BLaER1 (cell line): Measurements from ENCODE around the gene PLPPR5.
"Not testable (repeated sequence)": the region's sequence is repeated elsewhere in the genome, so short reads cannot be mapped to it uniquely, and the experiment has no call there.

Source experiments
- H3K27ac ChIP-seq: shearing (Covaris generic); formaldehyde crosslinking; 2 replicates; pipeline ENCODE4 v1.8.1; 2022
- H3K27me3 ChIP-seq: shearing (Covaris generic); formaldehyde crosslinking; 2 replicates; pipeline ENCODE4 v1.8.1; 2022
- H3K36me3 ChIP-seq: shearing (Covaris generic); formaldehyde crosslinking; 2 replicates; pipeline ENCODE4 v1.8.1; 2022
- H3K4me1 ChIP-seq: shearing (Covaris generic); formaldehyde crosslinking; 2 replicates; pipeline ENCODE4 v1.8.1; 2022
- H3K4me2 ChIP-seq: shearing (Covaris generic); formaldehyde crosslinking; 2 replicates; pipeline ENCODE4 v1.8.1; 2022
- H3K4me3 ChIP-seq: shearing (Covaris generic); formaldehyde crosslinking; 2 replicates; pipeline ENCODE4 v1.8.1; 2022
- H3K9ac ChIP-seq: shearing (Covaris generic); formaldehyde crosslinking; 2 replicates; pipeline ENCODE4 v1.8.1; 2022
- H3K9me3 ChIP-seq: shearing (Covaris generic); formaldehyde crosslinking; 2 replicates; pipeline ENCODE4 v1.8.1; 2022
- H4K20me1 ChIP-seq: shearing (Covaris generic); formaldehyde crosslinking; 2 replicates; pipeline ENCODE4 v1.8.1; 2022
- Cebpa-rat ChIP-seq: shearing (Covaris generic); IDR thresholded peaks from 2 replicates; pipeline ENCODE4 v1.8.1; 2022

Gene PLPPR5

DNA sequence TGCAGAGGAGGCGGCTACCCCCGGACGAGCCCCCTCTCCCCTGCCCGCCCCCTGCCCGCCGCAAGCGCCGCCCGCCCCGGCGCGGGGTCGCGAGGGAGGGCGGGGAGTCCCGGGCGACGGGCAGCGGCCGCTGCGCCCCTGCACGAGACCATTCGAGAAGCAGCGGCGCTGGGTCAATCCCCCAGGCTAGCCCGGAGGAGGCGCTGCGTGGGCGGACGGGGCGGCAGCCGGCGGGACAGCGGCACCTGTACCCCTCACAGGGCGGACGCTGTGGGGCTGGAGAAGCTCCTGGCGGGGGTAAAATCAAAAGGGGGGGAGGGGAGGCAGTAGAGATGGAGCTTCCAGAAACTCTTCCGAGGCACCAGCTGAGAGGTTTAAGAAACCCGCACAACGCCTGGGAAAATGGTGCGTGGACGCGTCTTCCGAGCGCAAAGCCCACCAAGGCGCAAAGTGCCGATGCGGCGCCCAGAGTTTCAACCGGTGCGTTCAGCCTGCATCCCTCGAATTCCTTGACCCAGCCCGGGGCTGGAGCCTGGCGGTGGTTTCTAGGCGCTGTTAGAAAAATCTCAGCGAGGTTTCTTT lies at the start of gene PLPPR5:
PLPPR5 (minus strand) TSS at position 1 of the 582 bp plus-strand sequence. CDS start 190 bp downstream, outside the sequence.
- TF ChIP-seq Cebpa-rat, result no peak
- H3K27me3 ChIP-seq, result no peaks in the 10 kb centered on the region
- no peak within 1 kb of the TSS for H3K4me3 ChIP-seq
- no peaks in the 10 kb centered on the region for H3K36me3 ChIP-seq
- no peak within 1 kb of the TSS for H3K4me2 ChIP-seq
- H3K9me3 ChIP-seq, result peaks cover 19% of the 10 kb centered on the region
- no peak within 1 kb of the TSS for H3K27ac ChIP-seq
- H3K4me1 ChIP-seq, result no peaks in the 10 kb centered on the region
- no peak within 1 kb of the TSS for H3K9ac ChIP-seq
- no peaks in the 10 kb centered on the region for H4K20me1 ChIP-seq

DNA sequence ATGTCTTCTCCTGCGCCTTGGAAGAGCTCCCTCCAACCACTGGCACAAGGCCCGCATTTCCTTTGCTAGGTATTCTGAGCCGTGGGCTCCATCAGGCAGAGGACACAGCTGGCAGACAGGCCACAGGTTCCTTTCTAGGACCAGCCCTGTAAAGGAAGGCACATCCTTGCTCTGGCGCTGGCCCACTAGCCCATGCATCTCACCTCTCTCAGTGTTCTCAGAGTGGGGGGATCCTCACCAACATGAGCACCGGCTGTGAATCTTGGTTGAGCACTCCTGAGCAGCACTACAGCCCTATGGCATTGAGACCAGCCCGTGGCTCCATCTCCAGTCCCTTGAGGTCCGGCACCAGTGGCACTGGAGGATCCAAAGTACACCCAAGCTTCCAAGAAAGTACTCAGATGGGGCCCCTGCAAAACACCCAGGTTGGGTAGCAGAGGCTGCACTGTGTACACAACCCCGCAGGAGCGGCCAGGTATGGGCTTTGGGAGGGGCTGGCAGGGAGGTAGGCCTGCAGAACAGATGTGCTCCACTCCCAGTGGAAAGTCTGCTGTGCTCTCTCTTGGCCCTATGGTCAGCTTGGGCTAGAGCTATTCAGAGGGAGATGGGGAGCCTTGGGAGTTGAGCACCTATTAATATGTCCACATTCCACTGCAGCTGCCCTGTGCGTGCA lies 47.1 kb upstream of the PLPPR5 start:
- no peaks in the 10 kb centered on the region for H4K20me1 ChIP-seq
- H3K27ac ChIP-seq, result no peak overlapping the region
- H3K9me3 ChIP-seq, result no peaks in the 10 kb centered on the region
- H3K9ac ChIP-seq, result no peak overlapping the region
- TF ChIP-seq Cebpa-rat, result no peak
- H3K4me3 ChIP-seq, result no peak overlapping the region
- H3K27me3 ChIP-seq, result no peaks in the 10 kb centered on the region
- H3K4me1 ChIP-seq, result no peaks in the 10 kb centered on the region
- H3K36me3 ChIP-seq, result no peaks in the 10 kb centered on the region
- no peak overlapping the region for H3K4me2 ChIP-seq

DNA sequence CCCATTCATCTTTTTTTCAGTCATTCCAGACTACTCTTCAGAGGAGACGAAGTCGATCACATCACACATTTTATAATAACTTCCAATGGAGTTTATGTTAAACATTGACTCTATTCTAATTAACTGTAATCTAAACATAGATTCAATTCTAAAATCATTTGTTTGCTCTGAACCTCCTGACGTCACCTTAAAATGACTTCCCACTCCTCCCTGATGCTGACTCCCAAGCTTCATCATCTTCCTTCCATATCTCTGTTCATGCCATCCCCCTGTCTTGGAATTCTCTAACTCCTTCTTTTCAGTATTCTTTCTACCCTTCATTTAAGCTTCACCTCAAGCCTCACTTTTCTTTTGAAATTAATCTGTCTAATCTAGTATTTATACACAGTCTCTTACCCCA lies 45.1 kb upstream of the PLPPR5 start:
- Histone ChIP-seq H4K20me1 (no peaks in the 10 kb centered on the region), H3K4me3 (no peak overlapping the region), H3K9ac (no peak overlapping the region), H3K9me3 (no peaks in the 10 kb centered on the region), H3K27ac (no peak overlapping the region), H3K4me1 (no peaks in the 10 kb centered on the region), H3K36me3 (no peaks in the 10 kb centered on the region), H3K4me2 (no peak overlapping the region), H3K27me3 (no peaks in the 10 kb centered on the region)
- TF ChIP-seq Cebpa-rat, result no peak

DNA sequence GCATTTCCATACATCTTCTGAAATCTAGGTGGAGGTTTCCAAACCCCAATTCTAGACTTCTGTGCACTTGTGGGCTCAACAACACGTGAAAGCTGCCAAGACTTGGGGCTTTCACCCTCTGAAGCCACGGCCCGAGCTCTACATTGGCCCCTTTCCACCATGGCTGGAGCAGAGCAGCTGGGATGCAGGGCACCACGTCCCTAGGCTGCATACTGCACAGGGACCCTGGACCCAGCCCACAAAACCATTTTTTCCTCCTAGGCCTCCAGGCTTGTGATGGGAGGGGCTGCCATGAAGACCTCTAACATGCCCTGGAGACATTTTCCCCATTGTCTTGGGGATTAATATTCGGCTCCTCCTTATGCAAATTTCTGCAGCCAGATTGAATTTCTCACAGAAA lies 32.1 kb upstream of the PLPPR5 start:
- not testable (repeated sequence) for H4K20me1 ChIP-seq, H3K4me3 ChIP-seq, H3K27ac ChIP-seq, H3K27me3 ChIP-seq, H3K4me1 ChIP-seq, H3K36me3 ChIP-seq, H3K4me2 ChIP-seq, H3K9ac ChIP-seq
- peaks cover 45% of the 10 kb centered on the region for H3K9me3 ChIP-seq

DNA sequence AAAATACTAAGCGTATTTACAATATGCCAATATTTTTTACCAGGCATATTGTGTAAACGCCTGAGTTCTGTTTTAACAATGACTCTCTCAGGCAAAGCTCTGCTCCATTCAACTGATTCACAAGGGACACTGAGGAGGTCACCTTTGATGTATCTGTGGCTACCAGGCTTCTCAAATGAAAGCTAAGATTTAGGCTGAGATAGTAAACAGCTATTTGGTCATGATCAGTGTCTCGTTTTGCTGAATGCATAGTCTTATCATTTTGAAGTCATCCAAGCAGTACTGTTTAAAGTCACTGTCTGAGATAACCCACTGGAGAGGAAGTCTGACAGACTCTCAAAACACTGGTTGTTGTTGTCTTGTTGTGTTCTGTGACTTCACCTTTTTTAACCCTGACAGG lies 13.7 kb upstream of the PLPPR5 start:
- Histone ChIP-seq H3K4me2 (no peak overlapping the region), H4K20me1 (no peaks in the 10 kb centered on the region), H3K9me3 (no peaks in the 10 kb centered on the region), H3K27ac (no peak overlapping the region), H3K27me3 (no peaks in the 10 kb centered on the region), H3K4me3 (no peak overlapping the region), H3K9ac (no peak overlapping the region), H3K4me1 (no peaks in the 10 kb centered on the region), H3K36me3 (no peaks in the 10 kb centered on the region)
- no peak for TF ChIP-seq Cebpa-rat

GRCh38 chr1:99017655-99018054 lies 13.0 kb upstream of the PLPPR5 start:
- Histone ChIP-seq H3K4me2 (no peak overlapping the region), H3K4me3 (no peak overlapping the region), H3K27ac (no peak overlapping the region), H3K36me3 (no peaks in the 10 kb centered on the region), H3K9me3 (no peaks in the 10 kb centered on the region), H3K9ac (no peak overlapping the region), H3K27me3 (no peaks in the 10 kb centered on the region), H4K20me1 (no peaks in the 10 kb centered on the region), H3K4me1 (no peaks in the 10 kb centered on the region)
- no peak for TF ChIP-seq Cebpa-rat

GRCh38 chr1:99010679-99011078 lies 6.0 kb upstream of the PLPPR5 start:
- H3K4me2 ChIP-seq, result no peak overlapping the region

DNA sequence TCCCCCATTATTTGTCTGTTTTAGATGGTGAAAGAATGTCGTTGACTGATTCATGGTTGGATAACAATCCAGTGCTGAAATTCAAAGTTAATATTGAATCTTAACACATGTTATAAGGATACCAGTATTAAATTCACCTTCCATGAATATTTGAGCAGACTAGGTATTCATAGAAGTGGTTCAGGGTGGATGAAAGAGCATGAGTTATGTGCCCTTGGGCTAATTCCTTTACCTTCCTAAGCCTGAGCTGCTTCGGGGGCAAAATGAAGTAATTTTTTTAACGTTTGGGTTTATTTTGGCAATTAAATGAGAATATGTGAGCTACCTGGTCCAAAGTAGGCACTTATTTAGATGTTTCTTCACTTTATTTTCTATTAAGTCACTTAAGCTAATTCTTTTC lies 2.7 kb upstream of the PLPPR5 start:
- Histone ChIP-seq H3K4me1 (no peaks in the 10 kb centered on the region), H3K4me2 (no peak overlapping the region), H3K9me3 (peaks cover 19% of the 10 kb centered on the region), H3K27me3 (no peaks in the 10 kb centered on the region), H3K4me3 (no peak overlapping the region), H3K27ac (no peak overlapping the region), H3K36me3 (no peaks in the 10 kb centered on the region), H3K9ac (no peak overlapping the region), H4K20me1 (no peaks in the 10 kb centered on the region)
- TF ChIP-seq Cebpa-rat, result no peak

More at GRCh38 chr1:99010679-99011078, 6.0 kb upstream of the PLPPR5 start:
- H3K4me1 ChIP-seq, result no peaks in the 10 kb centered on the region
- no peak overlapping the region for H3K4me3 ChIP-seq
- TF ChIP-seq Cebpa-rat, result no peak
- no peaks in the 10 kb centered on the region for H3K27me3 ChIP-seq
- H3K27ac ChIP-seq, result no peak overlapping the region
- H3K9ac ChIP-seq, result no peak overlapping the region
- no peaks in the 10 kb centered on the region for H3K36me3 ChIP-seq
- H3K9me3 ChIP-seq, result no peaks in the 10 kb centered on the region
- H4K20me1 ChIP-seq, result no peaks in the 10 kb centered on the region

DNA sequence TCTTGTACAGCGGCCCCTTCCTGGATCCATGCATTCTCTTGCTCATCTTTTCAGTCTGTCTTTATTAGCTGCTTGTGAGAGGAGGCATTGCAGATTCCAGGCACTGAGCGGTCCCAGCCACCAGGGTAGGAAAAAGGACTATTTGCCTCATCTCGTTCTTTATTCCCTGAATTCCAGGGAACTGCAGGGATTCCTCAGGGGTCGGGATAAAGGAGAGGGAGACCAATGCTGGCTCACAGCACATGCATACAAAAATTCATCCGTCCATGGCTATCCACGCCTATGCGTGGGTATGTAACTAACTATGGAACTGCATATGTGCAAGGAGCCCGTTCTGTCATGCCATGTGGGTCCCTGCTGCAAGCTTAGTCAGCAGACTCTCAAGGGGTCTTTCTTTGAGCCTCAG lies 879 bp upstream of the PLPPR5 start:
- Histone ChIP-seq H3K4me1 (no peaks in the 10 kb centered on the region), H3K4me2 (no peak overlapping the region), H3K9ac (no peak overlapping the region), H3K36me3 (no peaks in the 10 kb centered on the region), H3K9me3 (peaks cover 19% of the 10 kb centered on the region), H3K4me3 (no peak overlapping the region), H3K27ac (no peak overlapping the region), H3K27me3 (no peaks in the 10 kb centered on the region), H4K20me1 (no peaks in the 10 kb centered on the region)
- TF ChIP-seq Cebpa-rat, result no peak

- Histone ChIP-seq H3K27ac (no peak overlapping the region), H3K9ac (no peak overlapping the region), H3K9me3 (peaks cover 19% of the 10 kb centered on the region), H3K4me3 (no peak overlapping the region), H3K27me3 (no peaks in the 10 kb centered on the region), H3K4me1 (no peaks in the 10 kb centered on the region), H3K36me3 (no peaks in the 10 kb centered on the region), H4K20me1 (no peaks in the 10 kb centered on the region), H3K4me2 (no peak overlapping the region)
- TF ChIP-seq Cebpa-rat, result no peak
Measured at GRCh38 chr1:99004254-99004860, 304 bp downstream of the PLPPR5 start.
